Measurements from ENCODE around the gene KRT80.

KRT80 gene

GRCh38 chr12:52228366-52228765 lies 36.6 kb upstream of the KRT80 start:
- DNase-seq = no peak

DNA sequence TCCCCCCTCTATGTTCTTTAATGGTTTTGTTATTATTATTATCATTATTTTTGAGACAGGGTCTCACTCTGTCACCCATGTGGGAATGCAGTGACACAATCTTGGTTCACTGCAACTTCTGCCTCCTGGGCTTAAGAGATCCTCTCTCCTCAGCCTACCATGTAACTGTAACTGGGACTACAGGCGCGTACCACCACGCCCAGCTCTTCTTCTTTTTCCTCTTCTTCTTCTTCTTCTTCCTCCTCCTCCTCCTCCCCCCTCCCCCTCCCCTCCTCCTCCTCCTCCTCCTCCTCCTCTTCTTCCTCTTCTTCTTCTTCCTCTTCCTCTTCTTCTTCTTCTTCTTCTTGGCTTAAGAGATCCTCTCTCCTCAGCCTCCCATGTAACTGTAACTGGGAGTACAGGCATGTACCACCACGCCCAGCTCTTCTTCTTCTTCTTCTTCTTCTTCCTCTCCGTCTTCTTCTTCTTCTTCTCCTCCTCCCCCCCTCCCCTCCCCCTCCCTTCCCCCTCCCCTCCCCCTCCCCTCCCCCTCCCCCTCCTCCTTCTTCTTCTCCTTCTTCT lies 35.9 kb upstream of the KRT80 start:
- DNase-seq = no peak

DNA sequence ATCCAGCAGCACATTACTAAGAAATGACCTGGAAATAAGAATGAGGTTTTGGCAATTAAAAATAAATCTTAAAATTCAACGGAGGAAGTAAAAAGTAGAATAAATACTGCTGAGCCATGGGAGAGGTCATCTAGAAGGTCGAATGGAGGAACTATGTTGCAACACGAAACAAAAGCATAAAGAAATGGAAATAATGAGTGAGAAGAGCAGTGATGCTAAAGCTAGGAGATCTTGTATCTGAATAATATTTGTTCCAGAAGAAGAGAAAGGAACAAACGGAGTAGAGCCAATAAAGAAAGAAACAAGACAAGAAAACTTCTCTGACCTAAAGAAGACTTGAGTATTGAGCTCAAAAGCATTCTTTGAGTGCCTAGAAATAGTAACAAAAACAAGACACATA lies 34.6 kb upstream of the KRT80 start:
- DNase-seq = no peak

GRCh38 chr12:52225752-52226151 lies 33.9 kb upstream of the KRT80 start:
- DNase-seq = no peak

GRCh38 chr12:52224151-52224550 lies 32.3 kb upstream of the KRT80 start:
- DNase-seq = no peak

DNA sequence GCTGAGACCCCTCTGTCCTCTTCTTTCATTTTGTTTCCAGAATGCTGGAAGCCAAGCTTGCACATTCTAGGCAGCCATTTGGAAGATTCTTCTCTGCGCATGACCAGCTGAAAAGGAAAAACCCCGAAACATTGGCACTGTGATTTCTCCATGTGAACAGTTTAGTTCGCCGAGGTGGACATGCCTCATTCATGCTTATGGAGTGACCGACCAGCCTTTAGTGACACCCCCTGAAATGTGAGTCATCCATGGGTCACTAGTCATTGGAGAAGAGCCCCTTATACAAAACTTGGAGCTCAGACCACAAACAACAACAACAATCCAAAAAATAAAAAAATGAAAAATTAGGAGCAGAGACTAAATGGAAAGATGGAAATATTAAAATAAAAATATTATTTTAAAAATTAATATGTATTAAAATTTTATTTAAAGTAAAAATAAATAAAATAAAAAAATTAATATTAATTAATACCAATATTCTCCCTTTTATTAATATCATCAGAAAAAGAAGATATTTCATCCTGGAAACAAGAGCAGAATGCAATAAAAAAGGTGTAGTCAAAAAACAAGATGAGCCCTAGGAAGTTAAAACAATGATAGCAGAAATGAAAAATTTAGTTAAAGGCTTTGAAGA lies 31.7 kb upstream of the KRT80 start:
- no peak for DNase-seq

GRCh38 chr12:52222692-52223091 lies 30.9 kb upstream of the KRT80 start:
- no peak for DNase-seq

- peak; percentile 79 for DNase-seq
These were observed 30.2 kb upstream of the KRT80 start for GRCh38 chr12:52221912-52222457.

DNA sequence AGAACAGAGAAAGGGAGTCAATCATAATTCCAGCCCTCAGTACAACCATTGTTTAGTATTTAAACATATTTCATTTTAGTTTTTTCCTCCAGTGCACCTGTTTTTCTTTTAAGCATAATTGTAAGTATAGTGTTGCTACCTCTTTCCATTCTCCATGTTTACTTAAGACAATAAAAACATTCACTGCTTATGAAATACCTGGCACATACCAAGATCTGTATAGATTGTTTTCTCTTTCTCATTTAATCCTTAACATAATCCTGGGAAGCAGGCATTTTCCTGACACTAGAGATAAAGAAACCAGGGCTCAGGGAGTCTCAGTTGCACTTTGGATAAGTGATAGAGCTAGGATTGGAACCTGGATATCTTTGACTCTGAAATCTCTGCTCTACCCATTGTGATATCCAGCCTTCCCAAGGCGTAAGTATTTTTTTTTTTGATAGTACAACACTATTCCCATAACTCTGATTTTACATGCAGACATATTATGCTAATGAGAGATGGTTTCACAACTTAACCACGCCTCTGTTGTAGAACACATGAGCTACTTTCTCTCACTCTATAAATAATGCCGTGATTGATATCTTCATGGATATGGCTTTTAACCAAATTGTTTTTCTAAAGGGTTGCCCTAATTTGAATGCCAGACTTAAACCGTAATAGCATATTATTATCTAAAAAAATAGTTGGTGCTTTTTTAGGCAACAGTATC lies 29.4 kb upstream of the KRT80 start:
- no peak for DNase-seq

GRCh38 chr12:52220477-52220876 lies 28.7 kb upstream of the KRT80 start:
- no peak for DNase-seq

DNA sequence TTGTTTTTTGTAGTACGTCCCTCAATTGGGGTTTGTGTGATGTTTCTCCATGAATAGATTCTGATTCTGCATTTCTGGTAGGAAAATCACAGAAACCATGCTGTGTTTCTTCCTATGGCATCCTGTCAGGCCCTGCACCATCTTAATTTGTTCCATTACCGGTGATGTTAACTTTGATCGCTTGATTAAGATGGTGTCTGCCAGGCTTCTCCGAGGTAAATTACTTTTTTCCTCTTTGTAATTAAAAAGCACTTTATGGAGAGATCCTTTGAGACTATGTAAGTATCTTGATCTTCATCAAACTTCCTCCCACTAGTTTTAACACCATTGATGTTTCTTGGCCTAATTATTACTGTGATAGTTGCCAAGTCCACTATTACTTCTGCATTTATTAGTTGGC lies 26.2 kb upstream of the KRT80 start:
- no peak for DNase-seq

- no peak for DNase-seq
These were observed 25.4 kb upstream of the KRT80 start for GRCh38 chr12:52217223-52217622.

DNA sequence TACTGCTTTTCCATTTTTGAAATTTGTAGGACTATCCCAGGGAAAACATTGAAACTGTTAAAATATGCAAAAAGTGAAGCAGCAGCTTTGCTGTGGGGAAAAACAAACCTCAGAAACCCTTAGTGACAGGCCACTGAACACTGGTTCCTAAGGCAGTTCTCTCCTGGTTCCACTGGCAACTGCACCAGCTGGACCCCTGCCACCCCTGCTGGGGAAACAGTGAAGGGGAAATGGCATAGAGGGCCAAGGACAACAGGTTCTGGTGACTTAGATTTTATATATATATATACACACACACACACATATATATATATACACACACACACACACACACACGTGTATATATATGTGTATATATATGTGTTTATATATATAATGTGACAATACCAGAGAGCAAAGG lies 25.0 kb upstream of the KRT80 start:
- no peak for DNase-seq

GRCh38 chr12:52216100-52216499 lies 24.3 kb upstream of the KRT80 start:
- peak; percentile 27 for DNase-seq

- DNase-seq = no peak
These were observed 23.8 kb upstream of the KRT80 start for GRCh38 chr12:52215587-52216031.

DNA sequence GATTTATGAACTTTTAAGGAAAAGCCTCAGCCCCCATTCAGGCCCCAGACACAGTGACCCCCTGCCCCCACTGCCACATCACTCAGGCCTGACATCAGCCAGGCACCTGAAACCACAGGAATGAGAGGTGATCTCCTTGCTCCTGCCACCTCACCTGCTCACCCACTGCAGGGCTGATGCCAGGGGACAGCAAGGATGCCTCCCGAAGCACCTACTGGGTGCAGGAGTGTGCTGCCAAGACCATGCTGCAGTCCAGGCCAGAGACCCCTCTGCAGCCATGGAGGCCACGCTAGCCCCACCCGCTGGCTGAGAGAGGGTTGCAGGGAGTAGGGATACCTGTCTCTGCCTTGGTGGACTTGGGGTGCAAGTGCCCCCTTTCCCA lies 22.6 kb upstream of the KRT80 start:
- no peak for DNase-seq

- peak; percentile 76 for DNase-seq
These were observed 22.0 kb upstream of the KRT80 start for GRCh38 chr12:52213564-52214420.

DNA sequence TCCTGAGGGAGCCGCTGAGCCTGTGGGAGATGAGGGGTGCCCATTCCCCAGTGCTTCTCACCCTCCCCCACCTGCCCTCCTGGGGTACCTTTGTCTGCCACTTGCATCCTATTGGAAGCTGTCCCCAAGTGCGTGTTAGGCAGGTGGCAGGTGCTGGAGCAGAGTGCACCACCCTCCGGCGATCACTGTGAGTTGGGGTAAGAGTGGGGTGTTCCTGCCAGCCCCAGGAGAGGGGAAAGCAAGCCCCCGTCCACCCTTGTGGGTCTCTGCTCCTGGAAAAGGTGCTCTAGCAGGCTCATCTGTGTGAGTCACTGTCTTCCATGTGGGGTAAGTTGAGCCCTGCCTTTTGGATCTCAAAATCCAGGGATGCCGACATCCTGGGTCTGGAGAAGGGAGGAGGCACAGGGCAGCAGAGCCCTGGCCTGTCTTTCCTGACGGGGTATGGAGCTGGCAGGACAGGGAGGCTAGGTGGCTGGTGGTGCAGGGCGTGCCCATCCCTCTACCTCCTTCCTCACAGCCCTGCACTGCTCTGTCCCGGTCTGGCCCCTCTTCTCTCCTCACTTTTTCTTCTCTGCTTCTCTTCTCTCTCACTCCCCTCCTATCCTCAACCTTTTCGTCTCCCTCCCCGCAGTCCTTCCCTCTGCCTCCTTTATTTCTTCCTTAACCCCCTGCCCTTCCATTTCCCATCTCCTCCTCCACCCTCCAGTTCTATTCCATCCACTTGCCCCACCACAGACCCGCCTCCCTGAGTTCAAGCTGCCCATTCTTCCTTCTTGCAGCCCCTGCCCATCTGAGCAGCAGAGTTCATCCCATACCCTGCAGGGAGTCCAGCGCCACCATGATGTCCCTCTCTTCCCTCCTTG lies 21.1 kb upstream of the KRT80 start:
- DNase-seq = no peak

- no peak for DNase-seq
These were observed 20.1 kb upstream of the KRT80 start for GRCh38 chr12:52211716-52212585.

- no peak for DNase-seq
These were observed 19.3 kb upstream of the KRT80 start for GRCh38 chr12:52210925-52211650.

All from hematopoietic multipotent progenitor cell treated with erythropoietin and hydrocortisone succinate and interleukin-3 and kit ligand, for 6 days (in vitro differentiated cells).